SK-N-MC (cell line): ENCODE results near the gene KANSL3.

ENCODE experiments used
- EZH2 ChIP-seq: fragments of 200-600 bp; sonication (generic); IDR thresholded peaks from one replicate; pipeline ENCODE4 v1.6.1; 2017; ENCODE audit warnings: antibody characterized with exemption
- FOXP2 ChIP-seq: optimal IDR thresholded peaks from 2 replicates; pipeline ENCODE3; 2011; ENCODE audit warnings: mild to moderate bottlenecking, moderate library complexity; ENCODE audit not compliant: insufficient read depth; ENCODE audit errors: extremely low read length, control extremely low read depth
- POLR2AphosphoS5 ChIP-seq: IDR thresholded peaks from 2 replicates; pipeline ENCODE4 v1.6.1; 2012; ENCODE audit warnings: mild to moderate bottlenecking, low read depth, low read length, borderline replicate concordance

DNA sequence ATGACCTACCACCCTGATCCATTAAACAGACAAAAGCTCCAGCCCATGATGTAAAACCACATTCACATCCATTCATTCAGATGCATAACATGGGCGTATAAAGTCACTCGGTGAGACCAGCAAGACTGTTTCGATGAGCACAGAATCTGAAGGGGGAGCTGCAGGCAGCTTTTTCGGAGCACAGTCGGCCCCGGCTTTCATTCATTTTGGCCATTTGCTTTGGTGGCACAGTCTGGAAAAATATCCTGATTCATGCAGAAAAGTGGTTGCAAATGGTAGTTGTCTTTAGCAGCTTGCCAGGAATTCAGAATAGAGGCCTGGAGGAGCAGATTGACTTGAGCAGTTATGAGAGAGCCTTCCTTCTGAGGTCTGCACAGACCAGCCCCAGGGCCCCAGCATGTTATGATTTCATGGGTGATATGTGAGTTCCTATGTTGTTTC lies 90.4 kb downstream of the KANSL3 start:
- TF ChIP-seq EZH2 (no peak), POLR2AphosphoS5 (no peak), FOXP2 (no peak)
